OCI-LY1 (cell line): ENCODE measurements around the gene CYP21A2.

Experiments
- CTCF ChIP-seq: fragments of 200-600 bp; sonication (generic), shearing (Covaris generic); IDR thresholded peaks from 2 replicates; pipeline ENCODE4 v1.5.1; 2017; ENCODE audit warnings: mild to moderate bottlenecking, antibody characterized with exemption, low read length, moderate library complexity, mixed read lengths
- EZH2 ChIP-seq: fragments of 200-600 bp; sonication (generic), shearing (Covaris generic); IDR thresholded peaks from 2 replicates; pipeline ENCODE4 v1.8.0; 2017; ENCODE audit warnings: borderline replicate concordance, mixed run types, mild to moderate bottlenecking, antibody characterized with exemption, low read length, moderate library complexity, mixed read lengths

- TF ChIP-seq CTCF (no peak), EZH2 (no peak)
Measured at GRCh38 chr6:32076321-32076809, 38.1 kb downstream of the CYP21A2 start.
